K562 (cell line): ENCODE data around the gene CDKN2C. TPM values are rescaled to one million over a fixed set of nuclear protein-coding genes. Genes with fewer than 3 reads are reported as not detected.

ENCODE experiments used
- CBFA2T3 ChIP-seq: fragments of 450-650 bp; IDR thresholded peaks from 2 replicates; pipeline ENCODE4 v1.6.1; 2017
- DIDO1 ChIP-seq: fragments of 450-650 bp; IDR thresholded peaks from 2 replicates; pipeline ENCODE4 v1.6.1; 2016; ENCODE audit warnings: low read depth, missing biosample characterization, missing genetic modification characterization
- DNMT1 ChIP-seq: fragments of 450-650 bp; IDR thresholded peaks from 2 replicates; pipeline ENCODE4 v1.6.1; 2016; ENCODE audit warnings: antibody characterized with exemption, mild to moderate bottlenecking
- FIP1L1 ChIP-seq: fragments of 200-400 bp; formaldehyde crosslinking; IDR thresholded peaks from 2 replicates; pipeline ENCODE4 v1.6.1; 2018; ENCODE audit warnings: mild to moderate bottlenecking, low read depth, low read length; ENCODE audit not compliant: poor library complexity, severe bottlenecking
- HDAC2 ChIP-seq: fragments of 450-650 bp; IDR thresholded peaks from 2 replicates; pipeline ENCODE4 v1.6.1; 2016; ENCODE audit warnings: mild to moderate bottlenecking
- HMGN3 ChIP-seq: IDR thresholded peaks from 2 replicates; pipeline ENCODE4 v1.6.1; 2011; ENCODE audit warnings: borderline replicate concordance, low read depth, mild to moderate bottlenecking, mixed read lengths, low read length; ENCODE audit not compliant: insufficient read length; ENCODE audit errors: extremely low read depth
- RFX5 ChIP-seq: IDR thresholded peaks from 2 replicates; pipeline ENCODE4 v1.6.1; 2011; ENCODE audit warnings: low read depth, mild to moderate bottlenecking, improper control_type of control experiment, low read length
- SMAD1 ChIP-seq: fragments of 150-350 bp; IDR thresholded peaks from 2 replicates; pipeline ENCODE4 v1.6.1; 2014; ENCODE audit warnings: low read length, low read depth; ENCODE audit not compliant: partially characterized antibody
- SRSF7 ChIP-seq: fragments of 200-400 bp; formaldehyde crosslinking; optimal IDR thresholded peaks from 2 replicates; pipeline ENCODE3; 2017; ENCODE audit warnings: mild to moderate bottlenecking, low read depth, low read length
- TAF15 ChIP-seq: fragments of 200-400 bp; formaldehyde crosslinking; IDR thresholded peaks from 2 replicates; pipeline ENCODE4 v1.6.1; 2017; ENCODE audit warnings: mild to moderate bottlenecking, low read depth, low read length, moderate library complexity
- ZNF407 ChIP-seq: fragments of 450-650 bp; IDR thresholded peaks from 2 replicates; pipeline ENCODE4 v1.6.1; 2016; ENCODE audit warnings: low read depth
- ZNF583 ChIP-seq: fragments of 250-450 bp; sonication (Bioruptor Pico); IDR thresholded peaks from 2 replicates; pipeline ENCODE4 v1.4.0; 2020
- ZNF644 ChIP-seq: fragments of 200-800 bp; sonication (Bioruptor generic); IDR thresholded peaks from 2 replicates; pipeline ENCODE4 v1.6.1; 2016; ENCODE audit warnings: low read depth, missing genetic modification characterization, missing compliant biosample characterization
- polyA plus RNA-seq, 8 experiments: library from polyadenylated mRNA; depleted of rRNA in 4 of 8; stranded (reverse) in 5 of 8; unstranded in 3 of 8; fragments of >200 nt; fragmentation: Nextera tagmentation in 2 of 8; fragmentation: Illumina TruSeq in 1 of 8; extraction: Ambion mirVana in 2 of 8; extraction: Trizol in 1 of 8; gene quantifications; 2 replicates each; pipeline versions ENCODE4 v1.2.1 to v1.2.3, GENCODE V29; 2011 to 2014; ENCODE audit warnings: inconsistent platforms in 1 of 8, missing spikeins in 1 of 8
- total RNA-seq, 7 experiments: library from RNA; depleted of rRNA in 6 of 7; stranded (reverse); fragments of >200 nt in 6 of 7; fragmentation: Illumina TruSeq in 2 of 7; extraction: Trizol in 2 of 7; gene quantifications; 2 replicates each; pipeline versions ENCODE4 v1.2.1 to v1.2.3, GENCODE V29; 2011 to 2021; ENCODE audit warnings: low replicate concordance in 1 of 7

CDKN2C gene
- total and polyA plus RNA-seq, 9 of the 15 experiments (the other 6 are each of a cell fraction or from before 2014, with no cell fraction given), result 11.9 to 74.3 (median 45.9) TPM

- TF ChIP-seq SRSF7 (no peak), DIDO1 (no peak), HMGN3 (no peak), SMAD1 (no peak), HDAC2 (no peak), DNMT1 (no peak), FIP1L1 (no peak), ZNF644 (tag) (no peak), ZNF407 (no peak), TAF15 (no peak), CBFA2T3 (no peak), ZNF583 (CRISPR knock-in tag) (no peak), RFX5 (no peak)
- TF ChIP-seq, all 486 proteins: peak for 25
Observed at GRCh38 chr1:50976111-50976889, 6.3 kb downstream of the CDKN2C start (continued).
